HUES6 (cell line): Measurements from ENCODE around the gene CNKSR2.
"Not testable (repeated sequence)": the region's sequence is repeated elsewhere in the genome, so short reads cannot be mapped to it uniquely, and the experiment has no call there.

ENCODE experiments used
- H3K27ac ChIP-seq: 2 replicates; pipeline ENCODE4 v1.7.0; 2013; ENCODE audit warnings: low read depth, mild to moderate bottlenecking, low read length, inconsistent platforms
- H3K27me3 ChIP-seq: 2 replicates; pipeline ENCODE4 v1.6.1; 2013; ENCODE audit warnings: low read length; ENCODE audit not compliant: control insufficient read depth, insufficient read depth
- H3K36me3 ChIP-seq: 2 replicates; pipeline ENCODE4 v1.6.1; 2013; ENCODE audit warnings: low read length; ENCODE audit not compliant: control insufficient read depth, insufficient read depth
- H3K4me1 ChIP-seq: 2 replicates; pipeline ENCODE4 v1.6.1; 2013; ENCODE audit warnings: low read length; ENCODE audit not compliant: control insufficient read depth, insufficient read depth
- H3K4me3 ChIP-seq: 2 replicates; pipeline ENCODE4 v1.5.1; 2013; ENCODE audit warnings: low read depth, low read length
- H3K9ac ChIP-seq: one replicate; pipeline ENCODE4 v1.6.1; 2013; ENCODE audit warnings: mild to moderate bottlenecking, low read length
- H3K9me3 ChIP-seq: 2 replicates; pipeline ENCODE4 v1.6.1; 2013; ENCODE audit warnings: low read depth, low read length; ENCODE audit not compliant: control insufficient read depth, insufficient read depth

CNKSR2 gene

GRCh38 chrX:21503593-21503992 is 129.4 kb downstream of the CNKSR2 start:
- no peaks in the 10 kb centered on the region for H3K4me1 ChIP-seq

GRCh38 chrX:21509912-21510311 is 135.7 kb downstream of the CNKSR2 start:
- H3K4me3 ChIP-seq: no peak overlapping the region
- no peaks in the 10 kb centered on the region; the same call in 1 of the 2 replicates for H3K27me3 ChIP-seq
- no peak overlapping the region for H3K9ac ChIP-seq
- H3K9me3 ChIP-seq: no peaks in the 10 kb centered on the region
- H3K27ac ChIP-seq: no peak overlapping the region
- H3K36me3 ChIP-seq: no peaks in the 10 kb centered on the region
- no peaks in the 10 kb centered on the region for H3K4me1 ChIP-seq

More at GRCh38 chrX:21503593-21503992, 129.4 kb downstream of the CNKSR2 start:
- Histone ChIP-seq H3K27me3 (no peaks in the 10 kb centered on the region; the same call in 1 of the 2 replicates), H3K9me3 (no peaks in the 10 kb centered on the region), H3K4me3 (no peak overlapping the region), H3K36me3 (no peaks in the 10 kb centered on the region), H3K27ac (no peak overlapping the region), H3K9ac (no peak overlapping the region)

- H3K27ac ChIP-seq: no peak overlapping the region
- no peaks in the 10 kb centered on the region for H3K36me3 ChIP-seq
These were observed 149.8 kb downstream of the CNKSR2 start for GRCh38 chrX:21524008-21524407.

GRCh38 chrX:21528076-21528475 is 153.9 kb downstream of the CNKSR2 start:
- no peak overlapping the region for H3K4me3 ChIP-seq
- H3K9me3 ChIP-seq: no peaks in the 10 kb centered on the region
- H3K9ac ChIP-seq: no peak overlapping the region
- no peaks in the 10 kb centered on the region for H3K4me1 ChIP-seq
- H3K36me3 ChIP-seq: no peaks in the 10 kb centered on the region
- H3K27me3 ChIP-seq: no peaks in the 10 kb centered on the region; the same call in 1 of the 2 replicates
- no peak overlapping the region for H3K27ac ChIP-seq

More at GRCh38 chrX:21524008-21524407, 149.8 kb downstream of the CNKSR2 start:
- Histone ChIP-seq H3K9me3 (no peaks in the 10 kb centered on the region), H3K9ac (no peak overlapping the region), H3K4me3 (no peak overlapping the region), H3K27me3 (no peaks in the 10 kb centered on the region; the same call in 1 of the 2 replicates), H3K4me1 (no peaks in the 10 kb centered on the region)

- Histone ChIP-seq H3K4me1 (no peaks in the 10 kb centered on the region), H3K27me3 (no peaks in the 10 kb centered on the region; the same call in 1 of the 2 replicates), H3K9me3 (no peaks in the 10 kb centered on the region), H3K27ac (no peak overlapping the region), H3K4me3 (no peak overlapping the region), H3K36me3 (no peaks in the 10 kb centered on the region), H3K9ac (no peak overlapping the region)
These were observed 155.6 kb downstream of the CNKSR2 start for GRCh38 chrX:21529771-21530170.

GRCh38 chrX:21544642-21545041 is 170.4 kb downstream of the CNKSR2 start:
- not testable (repeated sequence) for H3K9me3 ChIP-seq, H3K36me3 ChIP-seq, H3K9ac ChIP-seq, H3K4me3 ChIP-seq, H3K27me3 ChIP-seq, H3K4me1 ChIP-seq, H3K27ac ChIP-seq

GRCh38 chrX:21559417-21559816 is 185.2 kb downstream of the CNKSR2 start:
- no peaks in the 10 kb centered on the region for H3K36me3 ChIP-seq
- H3K9ac ChIP-seq: no peak overlapping the region
- no peak overlapping the region for H3K4me3 ChIP-seq
- no peaks in the 10 kb centered on the region for H3K4me1 ChIP-seq
- no peaks in the 10 kb centered on the region for H3K9me3 ChIP-seq
- no peak overlapping the region for H3K27ac ChIP-seq
- peaks cover 2% of the 10 kb centered on the region; the same call in 1 of the 2 replicates for H3K27me3 ChIP-seq

GRCh38 chrX:21565025-21565424 is 190.8 kb downstream of the CNKSR2 start:
- Histone ChIP-seq H3K9ac (no peak overlapping the region), H3K4me1 (no peaks in the 10 kb centered on the region), H3K36me3 (no peaks in the 10 kb centered on the region)

GRCh38 chrX:21574793-21575192 is 200.6 kb downstream of the CNKSR2 start:
- H3K36me3 ChIP-seq: peaks cover 7% of the 10 kb centered on the region; the same call in 1 of the 2 replicates
- no peak overlapping the region for H3K27ac ChIP-seq
- H3K4me3 ChIP-seq: no peak overlapping the region
- peaks cover 24% of the 10 kb centered on the region for H3K9me3 ChIP-seq
- no peaks in the 10 kb centered on the region; the same call in 1 of the 2 replicates for H3K27me3 ChIP-seq
- H3K9ac ChIP-seq: no peak overlapping the region
- no peaks in the 10 kb centered on the region for H3K4me1 ChIP-seq

More at GRCh38 chrX:21565025-21565424, 190.8 kb downstream of the CNKSR2 start:
- Histone ChIP-seq H3K4me3 (no peak overlapping the region), H3K27me3 (peaks cover 2% of the 10 kb centered on the region; the same call in 1 of the 2 replicates), H3K27ac (no peak overlapping the region), H3K9me3 (0 out of 2 replicates have a peak, but pooled peaks cover 1% of the 10 kb centered on the region)

GRCh38 chrX:21581479-21581878 is 207.3 kb downstream of the CNKSR2 start:
- Histone ChIP-seq H3K27me3 (no peaks in the 10 kb centered on the region; the same call in 1 of the 2 replicates), H3K9ac (no peak overlapping the region), H3K27ac (no peak overlapping the region), H3K36me3 (no peaks in the 10 kb centered on the region), H3K4me3 (no peak overlapping the region), H3K9me3 (peaks cover 3% of the 10 kb centered on the region; the same call in 1 of the 2 replicates), H3K4me1 (peaks cover 8% of the 10 kb centered on the region; the same call in 1 of the 2 replicates)

GRCh38 chrX:21586001-21586400 is 211.8 kb downstream of the CNKSR2 start:
- peaks cover 9% of the 10 kb centered on the region; the same call in 1 of the 2 replicates for H3K9me3 ChIP-seq
- H3K4me3 ChIP-seq: no peak overlapping the region

More at GRCh38 chrX:21586001-21586400, 211.8 kb downstream of the CNKSR2 start:
- Histone ChIP-seq H3K27me3 (no peaks in the 10 kb centered on the region; the same call in 1 of the 2 replicates), H3K9ac (no peak overlapping the region), H3K27ac (no peak overlapping the region), H3K4me1 (peaks cover 8% of the 10 kb centered on the region; the same call in 1 of the 2 replicates), H3K36me3 (no peaks in the 10 kb centered on the region)
